Body of pancreas (tissue), 4 donors: ENCODE measurements around the gene GUCY1B1. TPM values are rescaled to one million over a fixed set of nuclear protein-coding genes. Genes with fewer than 3 reads are reported as not detected.

Experiments used
- ATAC-seq: fragments of 150-250 bp; one replicate; pipeline ENCODE4 v1.9.1; 2016
- DNase-seq, 4 donors: peaks; one replicate each; pipeline ENCODE4 v3.0.0-alpha.2; 2019
- H3K27ac ChIP-seq, 4 donors: fragments of 200-600 bp; sonication (generic); 1 replicate in 3 of 4; 2 replicates in 1 of 4; pipeline versions ENCODE4 v1.5.1 to v1.6.1; 2016 to 2019; ENCODE audit warnings: mild to moderate bottlenecking in 1 of 4, mixed read lengths in 1 of 4, moderate library complexity in 1 of 4
- H3K27me3 ChIP-seq, 2 donors: fragments of 200-600 bp; sonication (generic); one replicate each; pipeline ENCODE4 v1.6.0; 2016; ENCODE audit warnings: mild to moderate bottlenecking in 1 of 2
- H3K36me3 ChIP-seq, 2 donors: fragments of 200-600 bp; sonication (generic); replicated peaks in 1 of 2; 2 replicates each; pipeline ENCODE4 v1.5.1; 2016; ENCODE audit warnings: low read depth in 2 of 2; ENCODE audit not compliant: insufficient read depth in 1 of 2
- H3K4me1 ChIP-seq: fragments of 200-600 bp; sonication (generic); one replicate; pipeline ENCODE4 v1.6.0; 2016
- H3K4me3 ChIP-seq, 2 donors: fragments of 200-600 bp; sonication (generic); 1 replicate in 1 of 2; 2 replicates in 1 of 2; pipeline ENCODE4 v1.5.1; 2016 to 2019
- H3K9me3 ChIP-seq, 3 donors: fragments of 200-600 bp; sonication (generic); 1 replicate in 2 of 3; 2 replicates in 1 of 3; pipeline ENCODE4 v1.5.1; 2016
- POLR2A ChIP-seq, 3 donors: fragments of 450-650 bp; IDR thresholded peaks; one replicate each; pipeline ENCODE4 v1.6.1; 2016; ENCODE audit warnings: antibody characterized with exemption in 3 of 3, mild to moderate bottlenecking in 2 of 3
- WGBS, 2 donors: methylation state at CpG; one replicate each; pipeline ENCODE4 v1.1.5; 2017; 5-methylcytosine and 5-hydroxymethylcytosine counted together
- intact Hi-C: fragments of 100-400 bp; cut with DNase I; formaldehyde crosslinking; loops from one replicate; pipeline ENCODE4 v1.15.1; 2023
- total RNA-seq, 2 donors: library from RNA; depleted of rRNA; stranded (reverse); fragments of >200 nt; gene quantifications; one replicate each; pipeline ENCODE4 v1.1.0, GENCODE V29; 2016
- TF ChIP-seq, protein P1 (sequence below), 7 experiments: fragments of 450-650 bp in 4 of 7; fragments of 200-600 bp in 3 of 7; sonication (generic) in 3 of 7; IDR thresholded peaks; one replicate each; pipeline ENCODE4 v1.5.1; 2016 to 2019; ENCODE audit warnings: antibody characterized with exemption in 7 of 7

Gene GUCY1B1
- total RNA-seq, 2 donors from 2014 or later, result 9.6 to 11.9 TPM

DNA sequence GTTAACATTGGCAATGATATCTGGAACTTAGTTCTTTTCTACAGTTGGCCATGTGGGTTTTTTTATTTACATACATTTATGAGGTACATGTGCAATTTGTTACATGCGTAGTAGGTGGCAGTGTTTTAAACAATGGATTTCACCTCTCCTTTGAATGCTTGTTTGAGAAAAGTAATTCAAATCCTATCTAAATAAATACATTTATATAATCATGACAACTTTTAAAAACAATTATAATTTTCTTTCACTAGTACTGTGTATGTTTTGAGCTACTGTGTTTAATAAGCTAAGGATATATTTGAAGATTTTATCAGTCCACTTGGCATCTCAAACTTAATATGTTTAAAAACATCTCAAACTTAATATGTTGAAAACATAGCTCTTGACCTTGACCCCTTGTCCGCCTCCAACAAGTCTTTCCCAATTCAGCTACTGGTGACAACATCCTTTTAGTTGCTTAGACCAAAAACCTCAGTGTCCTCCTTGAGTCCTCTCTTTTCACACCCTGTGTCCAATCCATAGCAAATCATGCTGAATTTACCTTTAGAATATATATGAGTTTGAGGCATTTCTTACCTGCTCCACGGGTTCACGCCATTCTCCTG lies 14.5 kb downstream of the GUCY1B1 start:
- intact Hi-C loops, result no loop called here
- H3K9me3 ChIP-seq, result no peaks in the 10 kb centered on the region
- H3K4me1 ChIP-seq, result peaks cover 15% of the 10 kb centered on the region
- TF ChIP-seq, protein P1, sequence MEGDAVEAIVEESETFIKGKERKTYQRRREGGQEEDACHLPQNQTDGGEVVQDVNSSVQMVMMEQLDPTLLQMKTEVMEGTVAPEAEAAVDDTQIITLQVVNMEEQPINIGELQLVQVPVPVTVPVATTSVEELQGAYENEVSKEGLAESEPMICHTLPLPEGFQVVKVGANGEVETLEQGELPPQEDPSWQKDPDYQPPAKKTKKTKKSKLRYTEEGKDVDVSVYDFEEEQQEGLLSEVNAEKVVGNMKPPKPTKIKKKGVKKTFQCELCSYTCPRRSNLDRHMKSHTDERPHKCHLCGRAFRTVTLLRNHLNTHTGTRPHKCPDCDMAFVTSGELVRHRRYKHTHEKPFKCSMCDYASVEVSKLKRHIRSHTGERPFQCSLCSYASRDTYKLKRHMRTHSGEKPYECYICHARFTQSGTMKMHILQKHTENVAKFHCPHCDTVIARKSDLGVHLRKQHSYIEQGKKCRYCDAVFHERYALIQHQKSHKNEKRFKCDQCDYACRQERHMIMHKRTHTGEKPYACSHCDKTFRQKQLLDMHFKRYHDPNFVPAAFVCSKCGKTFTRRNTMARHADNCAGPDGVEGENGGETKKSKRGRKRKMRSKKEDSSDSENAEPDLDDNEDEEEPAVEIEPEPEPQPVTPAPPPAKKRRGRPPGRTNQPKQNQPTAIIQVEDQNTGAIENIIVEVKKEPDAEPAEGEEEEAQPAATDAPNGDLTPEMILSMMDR (IDR thresholded peaks at IDR 0.05), result no peak
- TF ChIP-seq POLR2A (IDR thresholded peaks at IDR 0.05), result no peak
- WGBS, 2 donors, result 86 to 95% methylated on average over 4 of the region's 4 CpGs
- no peaks in the 10 kb centered on the region for H3K27me3 ChIP-seq
- no peaks in the 10 kb centered on the region for H3K36me3 ChIP-seq
- DNase-seq, result no peak
- no peak for ATAC-seq
- H3K4me3 ChIP-seq, result no peak overlapping the region
- no peak overlapping the region for H3K27ac ChIP-seq

DNA sequence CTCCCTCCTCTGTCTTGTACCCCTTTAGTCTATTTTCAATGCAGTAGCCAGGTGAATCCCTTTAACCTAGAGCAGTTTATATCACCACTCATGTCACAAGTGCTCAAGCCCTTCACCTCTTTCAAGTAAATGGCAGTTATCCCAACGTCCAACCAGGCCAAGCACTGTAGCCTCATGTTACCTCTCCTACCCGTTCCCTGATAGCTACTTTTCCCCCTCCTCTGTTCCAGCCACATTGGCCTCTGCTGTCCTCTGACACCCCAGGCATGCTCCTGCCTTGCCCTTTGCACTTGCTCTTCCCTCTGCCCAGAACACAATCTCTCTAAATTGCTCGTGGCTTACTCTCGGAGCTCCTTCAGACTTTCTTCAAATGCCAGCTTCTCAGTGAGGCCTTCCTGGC lies 15.2 kb downstream of the GUCY1B1 start:
- H3K9me3 ChIP-seq, result no peaks in the 10 kb centered on the region
- H3K27me3 ChIP-seq, result no peaks in the 10 kb centered on the region
- WGBS, 2 donors, result 56 to 69% methylated on average over 4 of the region's 4 CpGs
- ATAC-seq, result no peak
- intact Hi-C loops, result no loop called here
- TF ChIP-seq, protein P1 (IDR thresholded peaks at IDR 0.05), result no peak
- TF ChIP-seq POLR2A (IDR thresholded peaks at IDR 0.05), result no peak
- H3K4me3 ChIP-seq, result no peak overlapping the region
- no peaks in the 10 kb centered on the region for H3K36me3 ChIP-seq
- no peak for DNase-seq
- H3K27ac ChIP-seq, result no peak overlapping the region
- H3K4me1 ChIP-seq, result peaks cover 23% of the 10 kb centered on the region

DNA sequence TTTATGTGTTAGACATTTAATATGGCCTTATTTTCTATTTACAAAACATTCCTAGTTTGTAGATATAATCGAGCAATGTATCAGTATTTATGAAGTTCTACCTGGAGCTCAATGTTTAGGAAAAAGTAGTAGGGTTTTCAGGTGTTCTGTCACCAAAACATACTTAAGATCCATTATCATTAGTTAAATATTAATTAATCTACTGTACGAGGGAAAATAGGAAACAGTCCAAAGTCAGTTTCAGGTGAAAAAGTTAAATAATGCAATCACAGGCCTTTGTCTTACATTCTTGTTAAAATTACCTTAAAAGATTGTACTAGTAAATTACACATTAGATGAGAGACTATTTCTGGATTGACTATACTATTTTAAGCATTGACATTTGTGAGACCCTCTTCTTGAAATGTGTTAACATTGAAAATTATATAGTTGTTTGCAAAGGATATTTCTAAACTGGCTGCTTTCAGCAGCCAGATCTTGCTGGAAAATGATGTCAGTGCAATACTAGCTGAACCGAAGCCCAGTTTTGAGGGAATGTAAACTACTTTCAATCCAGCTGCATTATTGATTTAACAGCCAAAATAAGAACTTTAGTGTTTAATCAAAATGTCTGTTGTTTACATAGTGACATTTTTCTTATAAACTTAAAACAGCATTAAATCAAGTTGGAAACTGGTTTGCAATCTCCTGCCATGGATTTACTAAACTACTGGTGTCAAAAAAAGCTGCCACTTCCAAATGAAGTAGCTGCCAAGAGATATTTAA lies 19.3 kb downstream of the GUCY1B1 start:
- peak; percentile 33 to 71 (median 56) for DNase-seq

DNA sequence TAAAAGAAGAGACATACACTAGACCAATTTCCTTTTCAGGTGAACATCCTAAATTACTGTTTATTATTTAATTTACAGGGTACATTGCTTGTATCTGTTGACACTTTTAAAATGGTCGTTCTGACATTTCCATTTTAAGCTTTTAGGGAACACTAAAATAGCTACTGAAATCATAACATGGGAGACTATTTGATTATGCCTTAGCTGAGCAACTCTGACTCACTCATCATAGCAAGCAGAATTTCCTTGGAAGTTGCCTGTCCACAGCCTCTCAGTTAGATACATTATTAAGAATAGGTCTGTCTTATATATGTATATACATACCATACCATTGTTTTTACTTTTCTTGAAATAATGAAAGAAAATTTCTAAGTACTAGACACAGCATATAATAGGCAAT lies 22.0 kb downstream of the GUCY1B1 start:
- H3K27ac ChIP-seq, result no peak overlapping the region
- peaks cover 37% of the 10 kb centered on the region for H3K4me1 ChIP-seq
- H3K9me3 ChIP-seq, result no peaks in the 10 kb centered on the region
- TF ChIP-seq, protein P1 (IDR thresholded peaks at IDR 0.05), result no peak
- no peak for TF ChIP-seq POLR2A (IDR thresholded peaks at IDR 0.05)
- DNase-seq (no peak), ATAC-seq (no peak)
- intact Hi-C loops, result no loop called here
- no peaks in the 10 kb centered on the region for H3K27me3 ChIP-seq
- H3K4me3 ChIP-seq, result no peak overlapping the region
- H3K36me3 ChIP-seq, result no peaks in the 10 kb centered on the region
- WGBS, 2 donors, result 58 to 70% methylated on average over 1 of the region's 1 CpG

More for the DNA sequence above, 19.3 kb downstream of the GUCY1B1 start:
- peak overlapping the region in 3 of 4 donors; percentile 71 to 86 (median 71) for H3K27ac ChIP-seq
- intact Hi-C loops, result no loop called here
- H3K4me1 ChIP-seq, result peaks cover 24% of the 10 kb centered on the region
- peak; percentile 96 for ATAC-seq
- no peaks in the 10 kb centered on the region for H3K36me3 ChIP-seq
- WGBS, 2 donors, result 6 to 17% methylated on average over 3 of the region's 3 CpGs
- H3K4me3 ChIP-seq, result no peak overlapping the region
- no peaks in the 10 kb centered on the region for H3K9me3 ChIP-seq
- no peaks in the 10 kb centered on the region for H3K27me3 ChIP-seq
- no peak for TF ChIP-seq POLR2A (IDR thresholded peaks at IDR 0.05)
- TF ChIP-seq, protein P1 (IDR thresholded peaks at IDR 0.05), result no peak
